SU-DHL-6 (cell line): Measurements from ENCODE around the gene ZNFX1.

ENCODE experiments used
- H2AFZ ChIP-seq: fragments of 200-600 bp; sonication (generic); 2 replicates; pipeline ENCODE4 v1.6.1; 2014; ENCODE audit warnings: low read depth, mild to moderate bottlenecking, moderate library complexity, mixed read lengths, antibody characterized with exemption, low read length; ENCODE audit not compliant: severe bottlenecking
- H3F3A ChIP-seq: fragments of 200-600 bp; shearing (Covaris generic); 2 replicates; pipeline ENCODE4 v1.6.0; 2016; ENCODE audit warnings: antibody characterized with exemption, mild to moderate bottlenecking; ENCODE audit not compliant: insufficient read depth
- H3K27ac ChIP-seq: fragments of 200-600 bp; sonication (generic); 2 replicates; pipeline ENCODE4 v1.5.1; 2016; ENCODE audit warnings: low read depth, mild to moderate bottlenecking, low read length, moderate library complexity, mixed read lengths
- H3K27me3 ChIP-seq: fragments of 200-600 bp; sonication (generic), shearing (Covaris generic); 2 replicates; pipeline ENCODE4 v1.6.0; 2014; ENCODE audit warnings: mild to moderate bottlenecking, low read length
- H3K36me3 ChIP-seq: fragments of 200-600 bp; sonication (generic); 2 replicates; pipeline ENCODE4 v1.6.1; 2014; ENCODE audit warnings: mild to moderate bottlenecking, low read length, mixed read lengths
- H3K4me2 ChIP-seq: fragments of 300-600, 200-600 bp; shearing (Covaris generic), sonication (generic); 2 replicates; pipeline ENCODE4 v1.6.0; 2014; ENCODE audit warnings: low read length, low read depth, mild to moderate bottlenecking; ENCODE audit not compliant: poor library complexity, severe bottlenecking
- H3K4me3 ChIP-seq: fragments of 200-600 bp; sonication (generic); 2 replicates; pipeline ENCODE4 v1.5.1; 2014; ENCODE audit warnings: antibody characterized with exemption, low read length, mild to moderate bottlenecking, mixed read lengths; ENCODE audit not compliant: insufficient read depth, poor library complexity, severe bottlenecking
- H3K79me2 ChIP-seq: fragments of 200-600 bp; sonication (generic); 2 replicates; pipeline ENCODE4 v1.6.1; 2014; ENCODE audit warnings: mild to moderate bottlenecking, low read length, moderate library complexity; ENCODE audit not compliant: insufficient read depth
- H3K9ac ChIP-seq: fragments of 200-600 bp; sonication (generic); 2 replicates; pipeline ENCODE4 v1.7.0; 2014; ENCODE audit warnings: mild to moderate bottlenecking, low read length
- H3K9me2 ChIP-seq: fragments of 200-600 bp; sonication (generic); replicated peaks from 2 replicates; pipeline ENCODE4 v1.6.1; 2014; ENCODE audit warnings: low read length; ENCODE audit not compliant: insufficient read depth
- H3K9me3 ChIP-seq: fragments of 200-600 bp; sonication (generic); 2 replicates; pipeline ENCODE4 v1.6.1; 2014; ENCODE audit warnings: low read length, mixed read lengths; ENCODE audit not compliant: insufficient read depth
- H4K20me1 ChIP-seq: fragments of 200-600 bp; sonication (generic); 2 replicates; pipeline ENCODE4 v1.6.1; 2014; ENCODE audit warnings: low read depth, mild to moderate bottlenecking, antibody characterized with exemption, low read length, moderate library complexity, mixed read lengths
- EZH2phosphoT487 ChIP-seq: fragments of 200-600 bp; sonication (generic), shearing (Covaris generic); conservative IDR thresholded peaks from 2 replicates; pipeline ENCODE4 v1.6.1; 2018; ENCODE audit warnings: mild to moderate bottlenecking, antibody characterized with exemption, low read length, moderate library complexity, mixed read lengths
- TF ChIP-seq, protein P1 (sequence below): fragments of 200-600 bp; sonication (generic); IDR thresholded peaks from one replicate; pipeline ENCODE4 v1.5.1; 2017; ENCODE audit warnings: antibody characterized with exemption, mild to moderate bottlenecking, low read length, moderate library complexity; ENCODE audit not compliant: insufficient read depth, poor library complexity, severe bottlenecking

The ZNFX1 gene

DNA sequence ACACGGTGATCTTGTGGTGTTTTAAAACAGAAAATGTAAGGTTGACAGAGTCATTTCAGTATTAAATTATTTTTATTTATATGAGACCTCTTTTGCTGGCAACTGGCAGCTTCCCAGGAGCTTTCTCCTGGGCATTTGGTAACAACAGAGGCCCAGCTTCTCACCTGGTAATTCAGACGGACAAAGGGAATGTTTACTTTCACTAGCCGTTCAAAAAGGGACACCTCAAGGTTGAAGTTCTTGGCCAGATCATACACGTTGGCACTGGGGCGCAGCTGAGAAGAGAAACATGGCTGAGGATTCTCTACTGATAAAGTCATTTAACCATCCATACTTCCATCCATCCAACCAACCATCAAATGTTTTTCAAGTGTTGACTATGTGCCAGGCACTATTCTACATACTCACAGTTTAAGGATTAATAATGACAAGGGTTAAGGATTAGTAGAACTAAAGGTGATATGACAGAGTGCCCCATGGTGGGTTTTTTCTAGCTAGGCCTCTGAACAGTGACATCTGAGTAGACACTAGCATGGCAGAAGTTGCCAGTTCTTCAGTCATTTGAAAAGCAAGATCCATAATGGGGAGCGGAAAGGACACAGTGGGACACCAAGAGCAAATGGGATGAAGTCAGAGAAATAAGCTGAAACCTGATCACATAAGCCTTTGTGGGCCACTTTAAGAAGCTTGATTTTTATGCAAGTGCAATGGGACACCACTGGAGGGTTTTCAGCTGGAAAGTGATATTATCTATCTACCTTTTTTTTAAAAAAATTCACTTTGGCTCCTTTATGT lies 25.1 kb downstream of the ZNFX1 start:
- no peak overlapping the region for H3K4me3 ChIP-seq
- H3K27ac ChIP-seq = no peak overlapping the region
- no peaks in the 10 kb centered on the region for H3K9me2 ChIP-seq
- TF ChIP-seq, protein P1, sequence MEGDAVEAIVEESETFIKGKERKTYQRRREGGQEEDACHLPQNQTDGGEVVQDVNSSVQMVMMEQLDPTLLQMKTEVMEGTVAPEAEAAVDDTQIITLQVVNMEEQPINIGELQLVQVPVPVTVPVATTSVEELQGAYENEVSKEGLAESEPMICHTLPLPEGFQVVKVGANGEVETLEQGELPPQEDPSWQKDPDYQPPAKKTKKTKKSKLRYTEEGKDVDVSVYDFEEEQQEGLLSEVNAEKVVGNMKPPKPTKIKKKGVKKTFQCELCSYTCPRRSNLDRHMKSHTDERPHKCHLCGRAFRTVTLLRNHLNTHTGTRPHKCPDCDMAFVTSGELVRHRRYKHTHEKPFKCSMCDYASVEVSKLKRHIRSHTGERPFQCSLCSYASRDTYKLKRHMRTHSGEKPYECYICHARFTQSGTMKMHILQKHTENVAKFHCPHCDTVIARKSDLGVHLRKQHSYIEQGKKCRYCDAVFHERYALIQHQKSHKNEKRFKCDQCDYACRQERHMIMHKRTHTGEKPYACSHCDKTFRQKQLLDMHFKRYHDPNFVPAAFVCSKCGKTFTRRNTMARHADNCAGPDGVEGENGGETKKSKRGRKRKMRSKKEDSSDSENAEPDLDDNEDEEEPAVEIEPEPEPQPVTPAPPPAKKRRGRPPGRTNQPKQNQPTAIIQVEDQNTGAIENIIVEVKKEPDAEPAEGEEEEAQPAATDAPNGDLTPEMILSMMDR = no peak
- TF ChIP-seq EZH2phosphoT487 = no peak
- no peaks in the 10 kb centered on the region for H3K27me3 ChIP-seq
- peaks cover 23% of the 10 kb centered on the region for H3K36me3 ChIP-seq
- no peak overlapping the region for H2AFZ ChIP-seq
- no peaks in the 10 kb centered on the region for H3F3A ChIP-seq
- H3K79me2 ChIP-seq = no peaks in the 10 kb centered on the region
- H3K9me3 ChIP-seq = no peaks in the 10 kb centered on the region
- no peak overlapping the region for H3K4me2 ChIP-seq
- no peaks in the 10 kb centered on the region for H4K20me1 ChIP-seq
- H3K9ac ChIP-seq = no peak overlapping the region

DNA sequence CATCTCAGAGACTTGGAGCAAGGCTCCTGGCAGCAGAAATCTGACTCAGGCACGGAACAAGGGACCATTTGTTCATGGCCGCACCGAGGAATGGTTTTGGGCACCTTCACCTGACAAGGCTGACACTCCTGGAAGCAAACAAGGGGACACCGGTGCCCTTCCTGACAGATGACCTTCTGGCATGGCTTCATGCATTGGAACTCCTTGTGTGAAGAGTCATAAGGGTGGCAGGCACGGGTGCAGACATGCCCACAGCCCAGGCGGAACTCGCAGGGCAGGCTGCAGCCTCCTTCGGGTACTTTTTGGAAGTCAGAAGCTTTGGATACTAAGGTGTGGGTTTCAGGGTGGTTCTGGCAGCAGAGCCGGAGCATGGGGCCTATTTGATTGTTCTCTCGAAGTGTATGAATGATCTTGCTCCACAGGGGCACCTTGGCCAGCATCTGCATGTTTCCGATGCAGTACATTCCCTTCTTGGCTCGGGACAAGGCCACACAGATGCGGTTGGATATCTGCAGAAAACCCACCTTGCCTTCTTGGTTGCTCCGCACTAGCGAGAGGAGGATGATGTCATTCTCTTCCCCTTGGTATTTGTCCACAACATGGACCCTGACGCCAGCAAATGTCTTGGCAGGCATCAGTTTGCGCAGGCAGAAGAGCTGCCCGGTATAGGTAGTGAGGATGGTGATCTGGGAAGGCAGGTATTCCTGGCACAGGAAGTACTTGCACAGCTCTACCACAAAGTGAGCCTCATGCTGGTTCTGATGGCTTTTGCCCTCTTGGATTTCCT lies 28.8 kb downstream of the ZNFX1 start:
- no peak overlapping the region for H3K4me3 ChIP-seq
- H3K9ac ChIP-seq = no peak overlapping the region
- TF ChIP-seq EZH2phosphoT487 = no peak
- TF ChIP-seq, protein P1 = no peak
- H3K27ac ChIP-seq = no peak overlapping the region
- no peaks in the 10 kb centered on the region for H4K20me1 ChIP-seq
- peaks cover 10% of the 10 kb centered on the region; the same call in 1 of the 2 replicates for H3K36me3 ChIP-seq
- H3K27me3 ChIP-seq = no peaks in the 10 kb centered on the region
- no peaks in the 10 kb centered on the region for H3K9me2 ChIP-seq
- peaks cover 7% of the 10 kb centered on the region; the same call in 1 of the 2 replicates for H3F3A ChIP-seq
- no peak overlapping the region for H2AFZ ChIP-seq
- H3K79me2 ChIP-seq = no peaks in the 10 kb centered on the region
- H3K4me2 ChIP-seq = no peak overlapping the region
- no peaks in the 10 kb centered on the region for H3K9me3 ChIP-seq

DNA sequence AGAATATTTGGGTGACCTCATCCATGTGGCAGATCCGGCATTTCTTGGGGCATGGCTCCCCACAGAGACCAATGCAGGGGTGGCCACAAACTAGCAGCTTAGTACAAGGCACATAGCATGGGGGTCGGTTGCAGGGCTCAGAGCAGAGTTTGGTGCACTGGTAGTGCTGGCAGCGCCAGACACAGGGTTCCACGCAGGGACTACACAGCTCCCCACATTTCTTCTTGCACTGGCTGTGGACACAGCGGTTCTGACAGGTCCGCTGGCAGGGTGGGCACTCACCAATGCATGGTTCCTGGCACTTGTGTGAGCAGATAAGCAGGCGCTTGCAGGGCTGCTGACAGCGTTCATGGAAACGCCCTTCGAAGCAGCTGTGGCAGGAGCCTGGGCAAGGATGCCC lies 29.6 kb downstream of the ZNFX1 start:
- no peaks in the 10 kb centered on the region for H4K20me1 ChIP-seq
- no peak for TF ChIP-seq EZH2phosphoT487
- TF ChIP-seq, protein P1 = no peak
- no peaks in the 10 kb centered on the region for H3K9me2 ChIP-seq
- no peak overlapping the region for H2AFZ ChIP-seq
- no peaks in the 10 kb centered on the region for H3K9me3 ChIP-seq
- peaks cover 12% of the 10 kb centered on the region; the same call in 1 of the 2 replicates for H3F3A ChIP-seq
- H3K4me3 ChIP-seq = no peak overlapping the region
- H3K36me3 ChIP-seq = peaks cover 7% of the 10 kb centered on the region; the same call in 1 of the 2 replicates
- no peak overlapping the region for H3K9ac ChIP-seq
- H3K79me2 ChIP-seq = no peaks in the 10 kb centered on the region
- no peak overlapping the region for H3K4me2 ChIP-seq
- no peaks in the 10 kb centered on the region for H3K27me3 ChIP-seq
- H3K27ac ChIP-seq = no peak overlapping the region
